NCI-H2227 treated with DMSO at 0.1 percent for 48 hours (cell line): ENCODE measurements around the gene CLMN.

Experiments
- DNase-seq: peaks from one replicate; lab custom pipeline; 2025; lab: John Stamatoyannopoulos, UW

CLMN gene

GRCh38 chr14:95238487-95239298, 81.0 kb downstream of the CLMN start:
- no peak for DNase-seq

DNA sequence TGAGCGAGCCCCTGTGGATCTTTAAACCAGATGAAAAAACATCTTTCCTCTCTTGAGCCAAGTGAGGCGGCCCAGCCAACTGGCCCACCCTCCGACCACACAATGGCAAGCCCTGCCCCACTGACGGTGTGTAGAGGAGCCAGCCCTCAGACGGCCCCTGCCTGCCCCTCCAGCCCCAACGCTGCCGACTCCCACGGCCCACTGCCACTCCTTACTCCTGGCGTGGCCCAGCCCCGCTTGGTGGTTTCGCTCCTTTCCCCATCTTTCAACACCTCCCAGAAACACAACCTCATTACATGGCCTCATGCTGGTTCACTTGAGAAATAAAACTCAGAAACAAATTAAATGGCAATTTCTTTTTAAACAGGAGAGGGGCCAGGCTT, 81.8 kb downstream of the CLMN start:
- DNase-seq, result no peak

DNA sequence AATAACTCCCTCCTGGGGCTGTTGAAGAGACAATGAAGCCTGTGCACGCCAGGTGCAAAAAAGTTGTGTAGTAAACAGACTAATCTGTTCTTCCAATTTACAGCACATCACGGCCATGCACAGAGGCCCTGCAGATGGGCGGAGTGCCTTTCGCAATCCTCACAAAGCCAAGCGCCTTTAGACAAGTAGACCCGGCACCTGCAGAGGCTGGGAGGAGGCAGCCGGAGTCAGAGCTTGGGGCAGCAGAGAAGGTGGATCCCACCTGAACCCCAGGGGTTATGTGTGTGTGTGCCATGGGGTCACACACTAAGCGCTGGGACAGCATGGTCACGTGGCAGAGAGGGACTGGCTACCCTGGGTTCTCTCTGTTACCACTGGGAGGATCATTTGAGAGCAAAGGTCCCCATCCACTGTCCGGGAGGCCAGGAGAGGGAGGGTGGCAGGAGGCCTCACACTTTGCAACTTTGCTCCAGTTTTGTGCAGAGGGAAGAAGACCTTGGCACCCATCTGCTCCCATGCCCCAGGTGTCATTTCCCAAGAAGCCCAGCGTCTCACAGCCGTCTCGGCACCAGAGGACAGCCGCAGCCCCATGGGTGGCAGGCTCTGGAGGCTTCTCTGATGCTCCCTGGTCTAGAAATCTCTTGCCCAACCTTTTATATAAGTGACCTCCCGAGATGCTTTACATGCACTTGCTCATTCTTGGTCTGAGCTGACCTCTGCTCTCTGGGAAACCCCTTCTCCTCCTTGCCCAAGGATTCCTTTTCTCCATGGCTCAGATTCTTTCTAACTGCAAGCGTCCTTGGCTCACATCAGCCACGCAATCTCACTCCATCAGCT, 82.4 kb downstream of the CLMN start:
- DNase-seq, result no peak

- no peak for DNase-seq
Measured at GRCh38 chr14:95236221-95236620, 83.5 kb downstream of the CLMN start.

GRCh38 chr14:95235767-95236166, 83.9 kb downstream of the CLMN start:
- DNase-seq, result no peak

DNA sequence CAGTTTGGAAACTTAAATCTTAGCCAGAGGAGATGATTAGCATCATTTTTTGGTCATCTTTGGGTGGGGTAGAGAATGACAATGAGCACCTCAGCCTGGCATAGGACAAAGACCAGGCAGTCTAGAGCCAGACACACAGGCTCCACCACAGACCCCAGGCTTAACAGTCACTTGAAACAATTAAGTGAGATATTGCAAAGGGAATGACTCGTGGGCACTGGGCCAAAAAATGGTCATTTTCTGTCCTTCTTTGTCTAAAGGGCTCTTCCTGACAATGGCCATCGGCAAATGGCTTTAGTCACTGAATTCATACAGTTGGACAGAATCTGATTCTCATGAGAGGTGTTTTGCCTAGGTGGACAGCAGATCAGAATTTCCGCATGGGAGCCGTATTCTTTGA, 84.4 kb downstream of the CLMN start:
- DNase-seq, result no peak

DNA sequence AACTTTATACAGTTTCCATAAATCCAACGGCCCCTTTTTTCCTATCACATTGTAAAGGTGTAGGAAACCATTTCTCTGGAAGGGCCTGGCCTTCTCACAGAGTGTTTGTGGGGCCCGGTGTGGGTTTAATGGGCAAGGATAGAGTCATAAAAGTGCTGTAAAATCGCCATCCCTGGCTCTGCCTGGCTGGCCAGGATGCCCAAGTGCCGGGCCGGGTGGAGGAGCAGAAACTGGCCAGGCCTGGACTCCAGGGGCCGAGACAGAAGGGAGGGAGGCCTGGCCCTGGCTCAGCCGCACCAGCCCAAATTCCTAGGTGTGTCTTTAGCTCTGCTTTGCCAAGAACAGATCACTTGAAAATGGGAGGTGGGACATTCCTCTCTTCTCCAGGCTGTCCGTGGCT, 85.3 kb downstream of the CLMN start:
- DNase-seq, result no peak

DNA sequence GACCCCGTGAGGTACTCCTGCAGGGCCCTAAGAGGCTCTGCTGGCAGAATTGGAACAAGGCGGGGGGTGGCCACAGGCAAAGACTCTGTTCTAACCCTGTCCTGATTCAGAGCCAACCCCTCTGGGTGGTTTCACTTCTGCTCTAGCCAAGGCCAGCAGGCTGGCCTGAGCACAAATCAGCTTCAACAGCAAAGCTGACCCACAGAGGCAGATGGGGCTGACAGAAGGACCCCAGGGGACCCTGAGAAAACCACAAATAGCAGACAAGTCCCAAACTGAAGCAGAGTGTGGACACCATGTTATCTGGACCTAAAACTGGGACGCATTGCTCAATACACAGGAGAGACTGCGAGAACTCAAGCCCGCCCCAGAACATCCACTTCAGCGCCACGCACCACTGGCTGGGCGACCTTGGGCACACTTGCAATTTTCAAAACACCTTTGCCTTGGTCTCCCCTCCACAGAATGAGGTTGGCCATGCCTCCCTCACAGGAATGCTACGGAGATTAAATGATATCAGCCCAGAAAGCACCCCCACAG, 85.9 kb downstream of the CLMN start:
- DNase-seq, result no peak

DNA sequence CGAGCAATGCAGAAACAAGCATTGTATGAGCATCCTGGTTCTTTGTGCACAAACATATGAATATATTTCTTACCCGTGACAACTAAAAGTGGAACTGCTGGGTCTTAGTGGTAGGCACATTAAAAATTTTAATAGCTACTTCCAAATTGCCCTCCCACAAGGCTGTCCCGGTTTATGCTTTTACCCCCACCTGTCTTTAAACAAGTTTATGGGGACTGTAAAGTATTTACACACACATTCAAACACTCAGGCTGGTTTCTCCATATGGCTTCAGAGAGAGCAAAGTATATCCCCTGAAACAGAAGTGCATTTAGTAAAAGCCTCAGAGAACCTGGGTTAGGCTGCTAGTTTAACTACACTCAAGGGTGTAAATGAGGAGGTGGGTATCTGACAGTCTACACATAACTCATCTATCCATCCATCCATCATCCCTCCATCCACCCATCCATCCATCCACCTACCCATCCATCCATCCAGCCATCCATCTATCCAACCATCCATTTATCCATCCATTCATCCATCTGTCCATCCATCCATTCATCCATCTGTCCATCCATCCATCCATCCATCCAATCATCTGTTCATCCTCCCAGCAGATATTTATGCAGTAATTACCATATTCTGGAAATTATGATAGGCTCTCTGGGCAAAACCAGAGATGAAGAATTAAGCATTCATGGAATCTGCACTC, 86.7 kb downstream of the CLMN start:
- DNase-seq, result no peak

DNA sequence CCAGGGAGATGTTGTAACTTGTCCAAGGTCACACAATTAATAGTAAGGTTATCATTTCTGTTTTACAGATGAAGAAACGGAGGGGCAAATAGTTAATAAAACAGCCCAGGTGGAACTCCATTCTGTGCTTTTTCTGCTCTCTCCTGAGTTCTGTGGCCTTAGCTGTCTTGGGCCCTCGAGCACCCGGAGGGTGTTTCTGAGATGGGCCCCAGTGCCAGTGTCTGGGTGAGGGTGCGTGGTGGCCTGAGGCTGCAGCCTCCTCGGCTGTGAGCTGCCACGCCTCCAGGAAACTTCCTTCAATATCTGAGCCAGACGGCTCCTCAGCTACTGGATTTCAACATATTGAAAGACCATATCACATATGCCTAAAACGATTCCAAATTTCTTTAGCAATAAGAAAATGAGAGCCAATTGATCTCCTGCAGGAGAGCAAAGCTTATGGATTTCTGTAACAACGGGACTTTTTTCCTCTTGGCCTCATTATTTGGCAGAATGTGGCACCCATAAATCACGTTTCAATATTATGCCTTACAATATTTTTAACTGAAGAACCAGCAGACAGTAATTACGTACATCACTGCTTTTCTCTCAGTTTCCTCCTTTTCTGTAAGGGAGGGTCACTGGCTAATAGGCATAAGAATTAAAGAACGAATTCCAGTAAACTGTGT, 87.6 kb downstream of the CLMN start:
- DNase-seq, result no peak

GRCh38 chr14:95229749-95230148, 90.0 kb downstream of the CLMN start:
- no peak for DNase-seq

GRCh38 chr14:95228240-95228639, 91.5 kb downstream of the CLMN start:
- DNase-seq, result no peak

DNA sequence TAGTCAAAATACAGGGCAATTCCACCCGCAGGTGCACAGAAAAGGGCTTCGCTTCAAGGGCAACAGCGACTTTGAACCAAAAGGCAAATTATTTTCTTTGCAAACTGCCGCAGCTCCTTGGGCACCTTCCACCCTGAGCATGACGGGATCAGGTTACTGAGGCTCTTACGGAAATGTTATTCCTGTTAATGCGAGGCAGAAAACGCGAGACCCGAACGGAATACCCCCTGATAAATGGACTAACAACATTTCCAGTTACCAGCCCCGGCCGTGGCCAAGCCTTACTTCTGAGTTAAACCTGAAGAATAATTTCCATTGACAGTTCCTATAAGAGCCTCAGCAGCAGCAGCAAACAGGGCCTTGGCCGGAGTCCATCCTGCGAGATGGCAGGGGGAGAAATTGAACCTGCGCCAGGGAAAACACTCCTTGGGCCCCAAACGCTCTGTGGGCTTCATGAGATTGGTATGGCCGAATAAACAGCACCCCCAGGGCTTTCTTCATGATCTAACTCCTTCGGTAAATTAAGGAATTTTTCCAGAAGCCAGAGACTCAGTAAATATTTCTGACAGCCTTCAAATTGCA, 92.3 kb downstream of the CLMN start:
- DNase-seq, result no peak

DNA sequence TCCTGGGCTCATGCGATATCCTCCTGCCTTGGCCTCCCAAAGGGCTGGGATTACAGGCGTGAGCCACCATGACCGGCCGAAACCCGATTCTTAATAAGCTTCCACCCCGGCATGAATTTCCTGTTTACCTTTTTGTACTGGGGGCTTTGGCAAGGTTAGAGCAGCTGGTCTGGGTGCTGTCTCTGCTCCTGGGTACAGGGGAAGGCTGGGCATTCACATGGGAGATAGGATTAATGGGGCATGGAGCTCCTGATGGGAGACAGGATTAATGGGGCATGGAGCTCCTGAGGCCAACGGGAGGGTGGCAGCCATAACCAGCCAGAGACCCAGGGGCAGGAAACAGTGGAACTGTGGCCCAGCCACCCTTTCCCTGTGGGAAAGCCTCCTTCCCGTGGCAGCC, 92.9 kb downstream of the CLMN start:
- no peak for DNase-seq

- DNase-seq, result no peak
Measured at GRCh38 chr14:95225251-95225887, 94.3 kb downstream of the CLMN start.

- DNase-seq, result no peak
Measured at GRCh38 chr14:95222870-95223398, 96.8 kb downstream of the CLMN start.

- no peak for DNase-seq
Measured at GRCh38 chr14:95222151-95222631, 97.5 kb downstream of the CLMN start.

DNA sequence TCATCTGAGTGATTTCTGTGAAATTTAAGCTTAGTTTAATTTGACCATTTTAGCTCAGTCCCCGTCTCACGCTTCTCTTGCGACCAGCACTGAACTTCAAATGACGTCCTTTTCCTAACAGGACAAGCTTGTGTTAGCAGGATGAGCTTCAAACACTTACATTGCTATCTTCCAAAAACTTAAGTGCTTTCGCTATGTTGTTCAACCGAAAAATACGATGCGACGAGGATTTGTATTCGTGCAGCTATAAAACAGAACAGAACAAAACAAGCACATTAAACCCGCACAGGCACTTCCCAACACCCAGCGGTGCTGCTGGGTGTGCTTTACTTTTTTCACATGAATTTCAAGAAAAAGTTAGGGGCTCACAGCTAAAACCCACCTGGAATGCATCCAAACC, 98.2 kb downstream of the CLMN start:
- no peak for DNase-seq

- no peak for DNase-seq
Measured at GRCh38 chr14:95220663-95221231, 99.0 kb downstream of the CLMN start.

- no peak for DNase-seq
Measured at GRCh38 chr14:95218472-95219193, 101.1 kb downstream of the CLMN start.
